Esophagus (tissue), 2 donors: ENCODE data around the gene MEG3. TPM values are rescaled to one million over a fixed set of nuclear protein-coding genes. Genes with fewer than 3 reads are reported as not detected.

Experiments
- H3K27ac ChIP-seq, 2 donors: one replicate each; pipeline ENCODE4 v1.5.1; 2013; ENCODE audit warnings: low read depth in 2 of 2, mild to moderate bottlenecking in 2 of 2, inconsistent platforms in 1 of 2, low read length in 1 of 2, moderate library complexity in 1 of 2
- H3K27me3 ChIP-seq, 2 donors: one replicate each; pipeline ENCODE4 v1.6.1; 2013; ENCODE audit warnings: low read length in 2 of 2, control low read depth in 1 of 2, mild to moderate bottlenecking in 1 of 2; ENCODE audit not compliant: insufficient read depth in 2 of 2, control insufficient read depth in 1 of 2
- H3K36me3 ChIP-seq, 2 donors: one replicate each; pipeline ENCODE4 v1.6.1; 2013; ENCODE audit warnings: low read length in 1 of 2; ENCODE audit not compliant: control insufficient read depth in 2 of 2, insufficient read depth in 2 of 2
- H3K4me1 ChIP-seq, 2 donors: one replicate each; pipeline ENCODE4 v1.6.1; 2013; ENCODE audit warnings: low read length in 1 of 2; ENCODE audit not compliant: control insufficient read depth in 2 of 2, insufficient read depth in 2 of 2
- H3K4me3 ChIP-seq, 2 donors: one replicate each; pipeline ENCODE4 v1.5.1; 2013; ENCODE audit warnings: low read length in 2 of 2, mild to moderate bottlenecking in 2 of 2, low read depth in 1 of 2, moderate library complexity in 1 of 2
- H3K9me3 ChIP-seq, 2 donors: one replicate each; pipeline ENCODE4 v1.6.1; 2013; ENCODE audit warnings: mild to moderate bottlenecking in 2 of 2, low read depth in 1 of 2, low read length in 1 of 2, moderate library complexity in 1 of 2; ENCODE audit not compliant: control insufficient read depth in 2 of 2, insufficient read depth in 1 of 2
- WGBS, 2 donors: extraction: QIAGEN DNeasy Blood & Tissue Kit; methylation state at CpG; one replicate each; pipeline ENCODE4 v1.1.7; 2013; 5-methylcytosine and 5-hydroxymethylcytosine counted together
- polyA plus RNA-seq, 2 donors: library from polyadenylated mRNA; stranded (reverse); fragments of 200-250 nt; gene quantifications; one replicate each; pipeline ENCODE4 v1.2.3, GENCODE V29; 2013
- donor health status: healthy with polysubstance abuse.
- donor health status: Bipolar disorder and iron deficiency.

Gene MEG3
- polyA plus RNA-seq, 2 donors: 9.7 to 13.9 TPM

- no peak overlapping the region for H3K27ac ChIP-seq
- H3K4me1 ChIP-seq: no peaks in the 10 kb centered on the region
- H3K9me3 ChIP-seq: no peaks in the 10 kb centered on the region
- no peaks in the 10 kb centered on the region for H3K27me3 ChIP-seq
- no peak overlapping the region for H3K4me3 ChIP-seq
- H3K36me3 ChIP-seq: no peaks in the 10 kb centered on the region
- 74 to 81% methylated on average over 26 of the region's 26 CpGs for WGBS, 2 donors
Observed at GRCh38 chr14:100836941-100837804, 11.3 kb downstream of the MEG3 start.

DNA sequence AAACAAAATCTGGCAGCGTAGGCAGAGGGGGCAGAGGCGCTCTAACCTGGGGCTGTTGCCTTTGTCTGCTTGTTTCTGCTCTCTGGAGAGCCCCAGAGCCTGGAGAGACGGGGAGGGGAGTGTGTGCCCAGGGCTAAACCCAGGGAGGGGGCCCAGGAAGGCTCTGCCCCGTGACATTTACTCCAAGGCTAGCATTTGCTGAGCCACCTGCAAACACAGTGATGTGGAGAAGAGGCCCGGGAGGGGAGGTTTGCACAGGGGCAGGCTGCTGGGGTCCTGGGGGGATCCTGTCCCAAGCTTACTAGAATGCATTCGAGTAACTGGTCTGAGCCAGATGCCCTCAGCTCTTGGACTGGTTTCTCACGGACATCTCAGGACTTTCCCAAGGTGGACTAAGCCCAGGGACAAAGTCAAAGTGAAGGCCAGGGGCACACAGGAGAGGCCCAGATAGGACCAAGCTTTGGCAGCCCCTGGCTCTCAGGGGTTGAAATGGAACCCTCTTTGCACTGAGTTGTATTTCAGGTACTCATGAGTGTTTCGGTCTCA lies 12.0 kb downstream of the MEG3 start:
- H3K36me3 ChIP-seq: no peaks in the 10 kb centered on the region
- H3K27ac ChIP-seq: no peak overlapping the region
- no peaks in the 10 kb centered on the region for H3K9me3 ChIP-seq
- H3K4me3 ChIP-seq: no peak overlapping the region
- H3K4me1 ChIP-seq: no peaks in the 10 kb centered on the region
- no peaks in the 10 kb centered on the region for H3K27me3 ChIP-seq
- WGBS, 2 donors: 78 to 83% methylated on average over 8 of the region's 8 CpGs

DNA sequence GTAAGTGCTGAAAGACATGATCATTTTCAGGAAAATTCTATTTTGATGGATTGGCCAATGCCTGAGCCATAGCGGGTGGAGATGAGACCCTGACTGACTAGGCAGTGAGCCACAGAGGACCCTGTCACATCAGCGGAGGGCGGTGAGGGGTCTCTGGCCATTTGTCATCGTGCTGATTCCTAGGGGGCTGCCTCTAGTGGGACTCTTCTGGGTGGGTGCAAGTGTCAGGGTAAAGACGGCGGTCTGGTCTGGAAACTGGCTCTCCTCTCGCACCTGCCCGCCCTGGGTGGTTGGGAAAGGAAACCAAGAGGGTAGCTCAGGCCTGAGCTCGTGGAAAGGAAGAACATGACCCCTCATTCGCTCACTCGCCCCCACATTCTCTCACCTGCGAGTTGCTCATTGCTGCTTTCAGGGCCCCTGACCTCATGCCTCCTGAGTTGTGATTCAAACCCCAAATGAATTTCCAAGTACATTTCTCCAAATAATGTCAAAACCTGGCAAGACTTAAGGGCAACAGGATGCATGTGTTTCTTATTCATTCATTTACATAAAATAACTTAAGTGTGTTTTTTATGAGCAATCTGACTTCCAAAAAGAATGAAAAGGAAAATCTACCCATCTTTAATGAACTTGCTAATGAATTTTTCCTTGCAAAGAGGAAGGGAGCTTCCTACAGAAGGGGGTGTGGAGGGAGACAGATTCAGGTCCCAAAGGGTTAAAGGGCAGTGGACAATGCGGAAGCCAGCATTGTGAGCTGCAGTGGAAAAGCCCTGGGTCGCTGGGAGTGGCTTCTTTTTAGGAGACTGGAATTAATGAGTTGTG lies 12.8 kb downstream of the MEG3 start:
- Histone ChIP-seq H3K4me1 (no peaks in the 10 kb centered on the region), H3K27ac (no peak overlapping the region), H3K4me3 (no peak overlapping the region), H3K9me3 (no peaks in the 10 kb centered on the region), H3K36me3 (no peaks in the 10 kb centered on the region), H3K27me3 (no peaks in the 10 kb centered on the region)
- WGBS, 2 donors: 81% methylated on average over 14 of the region's 14 CpGs

- Histone ChIP-seq H3K27ac (no peak overlapping the region), H3K9me3 (no peaks in the 10 kb centered on the region), H3K4me1 (no peaks in the 10 kb centered on the region), H3K27me3 (no peaks in the 10 kb centered on the region), H3K4me3 (no peak overlapping the region), H3K36me3 (no peaks in the 10 kb centered on the region)
- WGBS, 2 donors: 54 to 56% methylated on average over 4 of the region's 4 CpGs
Observed at GRCh38 chr14:100839315-100839585, 13.3 kb downstream of the MEG3 start.

GRCh38 chr14:100839681-100840111 lies 13.8 kb downstream of the MEG3 start:
- Histone ChIP-seq H3K4me1 (no peaks in the 10 kb centered on the region), H3K9me3 (no peaks in the 10 kb centered on the region)

DNA sequence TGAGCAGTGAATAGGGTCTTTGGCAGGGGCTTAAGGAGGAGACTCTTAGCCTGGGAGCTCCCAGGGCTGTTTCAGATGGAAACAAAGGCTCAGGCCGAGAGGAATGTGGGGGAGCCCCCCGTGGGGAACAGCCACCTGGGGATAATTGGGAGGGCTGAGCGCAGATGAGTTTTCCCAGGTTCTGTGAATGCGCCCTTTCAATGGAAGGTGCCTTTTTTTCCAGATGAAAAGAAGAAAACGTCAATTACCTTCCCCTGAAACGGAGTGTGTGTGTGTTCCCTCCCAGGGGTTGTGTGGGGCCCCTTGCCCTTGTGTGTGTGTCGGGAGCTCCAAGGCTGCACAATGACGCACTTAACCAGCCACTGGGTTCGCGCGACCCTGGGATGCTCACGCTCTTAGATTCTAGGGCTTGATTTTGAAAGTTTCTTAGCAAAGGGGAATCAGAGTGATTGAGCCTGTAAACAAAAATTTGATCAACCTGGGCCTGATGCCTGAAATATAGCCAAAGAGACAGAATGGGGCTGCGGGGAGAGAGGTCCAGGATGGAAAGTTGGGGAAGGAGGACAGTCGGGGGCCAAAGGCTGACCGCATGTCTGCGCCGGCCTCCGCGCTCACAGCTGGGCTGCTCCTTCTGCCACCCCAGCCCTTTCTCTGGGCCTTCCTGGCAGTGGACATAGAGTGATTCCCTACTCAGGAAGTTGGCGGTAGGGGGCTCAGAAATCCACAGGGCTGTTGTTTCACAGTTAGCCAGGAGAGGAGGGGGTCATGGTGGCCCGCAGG lies 14.6 kb downstream of the MEG3 start:
- Histone ChIP-seq H3K4me1 (no peaks in the 10 kb centered on the region), H3K9me3 (no peaks in the 10 kb centered on the region), H3K27me3 (no peaks in the 10 kb centered on the region), H3K27ac (no peak overlapping the region), H3K36me3 (no peaks in the 10 kb centered on the region), H3K4me3 (no peak overlapping the region)
- 89 to 90% methylated on average over 21 of the region's 21 CpGs for WGBS, 2 donors

More at GRCh38 chr14:100839681-100840111, 13.8 kb downstream of the MEG3 start:
- Histone ChIP-seq H3K27ac (no peak overlapping the region), H3K27me3 (no peaks in the 10 kb centered on the region), H3K36me3 (no peaks in the 10 kb centered on the region), H3K4me3 (no peak overlapping the region)
- 66 to 78% methylated on average over 14 of the region's 14 CpGs for WGBS, 2 donors

DNA sequence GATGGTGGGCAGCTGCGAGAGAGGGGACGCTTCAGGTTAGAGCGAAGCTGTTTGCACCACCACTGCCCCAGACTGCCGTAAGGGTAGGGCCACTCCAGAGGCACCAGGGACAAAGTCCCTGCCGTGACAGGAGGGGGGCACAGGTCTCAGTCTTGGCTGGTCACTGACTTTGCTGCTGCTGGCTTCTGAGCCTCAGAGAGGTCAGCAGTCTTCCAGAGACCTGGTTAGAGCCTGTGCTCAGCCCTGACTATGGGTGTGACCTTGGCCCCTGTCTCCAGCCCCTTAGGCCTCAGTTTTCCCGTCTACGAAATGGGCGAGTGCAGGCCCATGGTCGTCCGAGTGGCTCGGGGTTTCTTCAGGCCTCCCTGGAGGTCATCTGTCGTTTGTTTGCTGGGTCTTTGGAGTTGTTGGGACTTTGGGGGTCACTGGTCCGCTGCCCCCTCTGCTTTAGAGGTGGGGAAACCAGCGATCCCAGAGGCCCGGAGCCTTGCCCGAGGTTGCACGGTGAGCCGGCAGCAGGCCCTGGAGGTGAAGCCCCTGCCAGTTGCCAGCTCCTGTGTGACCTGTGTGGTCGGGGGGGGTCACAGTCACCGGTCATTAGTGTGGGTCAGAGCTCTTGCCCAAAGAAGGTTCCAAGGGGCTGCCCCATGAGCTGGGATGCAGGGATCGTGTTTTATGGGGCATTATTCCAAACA lies 15.3 kb downstream of the MEG3 start:
- 84 to 88% methylated on average over 21 of the region's 21 CpGs for WGBS, 2 donors
- Histone ChIP-seq H3K27me3 (no peaks in the 10 kb centered on the region), H3K27ac (no peak overlapping the region), H3K9me3 (no peaks in the 10 kb centered on the region), H3K4me1 (no peaks in the 10 kb centered on the region), H3K4me3 (no peak overlapping the region), H3K36me3 (no peaks in the 10 kb centered on the region)

DNA sequence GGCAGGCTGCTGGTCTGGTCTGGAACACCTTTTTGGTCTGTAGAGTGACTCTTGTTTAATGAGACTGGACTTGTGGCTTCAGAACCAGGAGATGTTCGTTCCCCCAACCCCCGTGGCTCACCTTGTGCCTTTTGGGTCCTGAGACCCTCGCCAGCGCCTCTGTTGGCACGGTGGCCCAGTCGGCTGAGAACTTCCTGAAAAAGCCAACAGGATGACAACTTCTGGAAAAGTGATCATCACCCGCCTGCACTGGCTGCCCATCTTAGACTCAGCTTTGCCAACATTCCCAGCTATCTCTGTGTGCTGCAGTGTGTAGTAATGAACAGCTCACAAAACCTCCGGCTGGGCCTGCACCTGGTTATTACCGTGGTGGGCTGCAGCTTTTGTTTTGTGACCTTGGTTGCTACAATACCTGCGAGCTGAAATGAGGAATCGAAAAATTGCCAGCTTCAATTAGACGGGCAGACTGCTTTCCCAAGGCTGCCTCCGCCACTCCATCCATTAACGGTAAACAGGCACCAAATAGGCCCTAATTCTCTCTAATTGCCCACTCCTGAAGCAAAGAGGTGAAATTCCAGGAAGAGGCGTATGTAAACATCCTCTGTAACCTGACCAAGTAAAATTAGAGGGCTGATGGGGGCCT lies 16.0 kb downstream of the MEG3 start:
- no peak overlapping the region for H3K27ac ChIP-seq
- H3K4me3 ChIP-seq: no peak overlapping the region
- no peaks in the 10 kb centered on the region for H3K4me1 ChIP-seq
- H3K36me3 ChIP-seq: no peaks in the 10 kb centered on the region
- H3K27me3 ChIP-seq: no peaks in the 10 kb centered on the region
- H3K9me3 ChIP-seq: no peaks in the 10 kb centered on the region
- 80% methylated on average over 15 of the region's 15 CpGs for WGBS, 2 donors
